ENCODE measurements around the gene ANKLE2. TPM values are rescaled to one million over a fixed set of nuclear protein-coding genes. Genes with fewer than 3 reads are reported as not detected.

The ANKLE2 gene
- total and polyA plus RNA-seq, 4 donors: 8.4 to 24.1 (median 15.4) TPM

DNA sequence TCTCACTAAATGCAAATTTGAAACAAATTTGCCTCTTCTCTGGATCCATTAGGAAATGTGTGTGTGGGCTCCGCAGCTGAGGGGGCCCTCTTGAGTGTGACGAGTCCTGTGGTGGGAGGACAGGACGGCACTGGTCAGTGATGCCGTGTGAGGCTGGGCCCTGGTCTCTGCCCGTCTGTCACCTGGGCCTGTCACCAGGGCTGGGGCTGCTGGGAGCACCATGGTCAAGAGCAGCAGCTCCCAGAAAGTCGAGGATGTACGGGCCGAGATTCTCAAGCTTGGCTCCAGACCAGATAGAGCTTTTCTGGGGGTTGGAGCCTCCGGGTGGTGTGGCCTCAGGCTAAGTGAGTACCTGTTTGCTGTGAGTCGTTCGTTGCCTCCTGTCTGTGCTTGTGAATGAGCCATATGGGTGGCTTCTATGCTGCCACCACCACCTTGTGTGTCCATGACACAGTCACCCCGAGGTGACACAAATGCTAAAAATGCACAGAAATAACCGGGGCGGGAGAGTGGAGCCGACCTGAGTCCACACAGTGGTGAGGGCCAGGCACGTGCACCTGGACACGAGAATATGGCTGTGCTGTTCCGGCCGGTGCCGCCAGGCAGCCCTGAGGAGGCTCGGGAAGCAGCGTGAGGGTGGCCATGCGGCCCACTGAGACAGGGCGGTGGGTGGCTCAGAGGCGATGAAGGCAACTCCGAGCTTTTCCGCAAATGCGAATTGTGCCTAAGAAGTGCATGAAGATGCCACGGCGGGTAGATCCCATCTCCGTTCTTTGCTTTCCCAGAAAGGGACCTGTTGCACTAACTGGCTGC is 42.3 kb downstream of the ANKLE2 start:
- no peak for TF ChIP-seq HNF4A (conservative IDR thresholded peaks at IDR 0.05)
- no peak for TF ChIP-seq EGR1 (IDR thresholded peaks at IDR 0.05; ENCODE audit: low read depth in 2 of 2)
- TF ChIP-seq, protein P1, sequence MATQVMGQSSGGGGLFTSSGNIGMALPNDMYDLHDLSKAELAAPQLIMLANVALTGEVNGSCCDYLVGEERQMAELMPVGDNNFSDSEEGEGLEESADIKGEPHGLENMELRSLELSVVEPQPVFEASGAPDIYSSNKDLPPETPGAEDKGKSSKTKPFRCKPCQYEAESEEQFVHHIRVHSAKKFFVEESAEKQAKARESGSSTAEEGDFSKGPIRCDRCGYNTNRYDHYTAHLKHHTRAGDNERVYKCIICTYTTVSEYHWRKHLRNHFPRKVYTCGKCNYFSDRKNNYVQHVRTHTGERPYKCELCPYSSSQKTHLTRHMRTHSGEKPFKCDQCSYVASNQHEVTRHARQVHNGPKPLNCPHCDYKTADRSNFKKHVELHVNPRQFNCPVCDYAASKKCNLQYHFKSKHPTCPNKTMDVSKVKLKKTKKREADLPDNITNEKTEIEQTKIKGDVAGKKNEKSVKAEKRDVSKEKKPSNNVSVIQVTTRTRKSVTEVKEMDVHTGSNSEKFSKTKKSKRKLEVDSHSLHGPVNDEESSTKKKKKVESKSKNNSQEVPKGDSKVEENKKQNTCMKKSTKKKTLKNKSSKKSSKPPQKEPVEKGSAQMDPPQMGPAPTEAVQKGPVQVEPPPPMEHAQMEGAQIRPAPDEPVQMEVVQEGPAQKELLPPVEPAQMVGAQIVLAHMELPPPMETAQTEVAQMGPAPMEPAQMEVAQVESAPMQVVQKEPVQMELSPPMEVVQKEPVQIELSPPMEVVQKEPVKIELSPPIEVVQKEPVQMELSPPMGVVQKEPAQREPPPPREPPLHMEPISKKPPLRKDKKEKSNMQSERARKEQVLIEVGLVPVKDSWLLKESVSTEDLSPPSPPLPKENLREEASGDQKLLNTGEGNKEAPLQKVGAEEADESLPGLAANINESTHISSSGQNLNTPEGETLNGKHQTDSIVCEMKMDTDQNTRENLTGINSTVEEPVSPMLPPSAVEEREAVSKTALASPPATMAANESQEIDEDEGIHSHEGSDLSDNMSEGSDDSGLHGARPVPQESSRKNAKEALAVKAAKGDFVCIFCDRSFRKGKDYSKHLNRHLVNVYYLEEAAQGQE (IDR thresholded peaks at IDR 0.05): no peak
- TF ChIP-seq YY1 (IDR thresholded peaks at IDR 0.05): no peak
- no peak for TF ChIP-seq HNF4G (IDR thresholded peaks at IDR 0.05)
- no peak for TF ChIP-seq FOXA2 (IDR thresholded peaks at IDR 0.05)
- TF ChIP-seq, protein P2, sequence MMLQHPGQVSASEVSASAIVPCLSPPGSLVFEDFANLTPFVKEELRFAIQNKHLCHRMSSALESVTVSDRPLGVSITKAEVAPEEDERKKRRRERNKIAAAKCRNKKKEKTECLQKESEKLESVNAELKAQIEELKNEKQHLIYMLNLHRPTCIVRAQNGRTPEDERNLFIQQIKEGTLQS (IDR thresholded peaks at IDR 0.05): no peak
- TF ChIP-seq NR2F2 (IDR thresholded peaks at IDR 0.05): no peak
- TF ChIP-seq FOXA1 (IDR thresholded peaks at IDR 0.05): no peak
- TF ChIP-seq TAF1 (conservative IDR thresholded peaks at IDR 0.05): no peak
- TF ChIP-seq, protein P3, sequence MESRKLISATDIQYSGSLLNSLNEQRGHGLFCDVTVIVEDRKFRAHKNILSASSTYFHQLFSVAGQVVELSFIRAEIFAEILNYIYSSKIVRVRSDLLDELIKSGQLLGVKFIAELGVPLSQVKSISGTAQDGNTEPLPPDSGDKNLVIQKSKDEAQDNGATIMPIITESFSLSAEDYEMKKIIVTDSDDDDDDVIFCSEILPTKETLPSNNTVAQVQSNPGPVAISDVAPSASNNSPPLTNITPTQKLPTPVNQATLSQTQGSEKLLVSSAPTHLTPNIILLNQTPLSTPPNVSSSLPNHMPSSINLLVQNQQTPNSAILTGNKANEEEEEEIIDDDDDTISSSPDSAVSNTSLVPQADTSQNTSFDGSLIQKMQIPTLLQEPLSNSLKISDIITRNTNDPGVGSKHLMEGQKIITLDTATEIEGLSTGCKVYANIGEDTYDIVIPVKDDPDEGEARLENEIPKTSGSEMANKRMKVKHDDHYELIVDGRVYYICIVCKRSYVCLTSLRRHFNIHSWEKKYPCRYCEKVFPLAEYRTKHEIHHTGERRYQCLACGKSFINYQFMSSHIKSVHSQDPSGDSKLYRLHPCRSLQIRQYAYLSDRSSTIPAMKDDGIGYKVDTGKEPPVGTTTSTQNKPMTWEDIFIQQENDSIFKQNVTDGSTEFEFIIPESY (IDR thresholded peaks at IDR 0.05): no peak
- no peak for TF ChIP-seq GABPA (IDR thresholded peaks at IDR 0.05 in 1 of 2, conservative IDR thresholded peaks at IDR 0.05 in 1 of 2)
- TF ChIP-seq RAD21 (IDR thresholded peaks at IDR 0.05): no peak
- TF ChIP-seq, protein P4, sequence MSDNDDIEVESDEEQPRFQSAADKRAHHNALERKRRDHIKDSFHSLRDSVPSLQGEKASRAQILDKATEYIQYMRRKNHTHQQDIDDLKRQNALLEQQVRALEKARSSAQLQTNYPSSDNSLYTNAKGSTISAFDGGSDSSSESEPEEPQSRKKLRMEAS (IDR thresholded peaks at IDR 0.05): no peak
- TF ChIP-seq SP1 (IDR thresholded peaks at IDR 0.05): no peak
- TF ChIP-seq JUND (IDR thresholded peaks at IDR 0.05): no peak
- no peak for TF ChIP-seq RXRA (IDR thresholded peaks at IDR 0.05)
- TF ChIP-seq, protein P5, sequence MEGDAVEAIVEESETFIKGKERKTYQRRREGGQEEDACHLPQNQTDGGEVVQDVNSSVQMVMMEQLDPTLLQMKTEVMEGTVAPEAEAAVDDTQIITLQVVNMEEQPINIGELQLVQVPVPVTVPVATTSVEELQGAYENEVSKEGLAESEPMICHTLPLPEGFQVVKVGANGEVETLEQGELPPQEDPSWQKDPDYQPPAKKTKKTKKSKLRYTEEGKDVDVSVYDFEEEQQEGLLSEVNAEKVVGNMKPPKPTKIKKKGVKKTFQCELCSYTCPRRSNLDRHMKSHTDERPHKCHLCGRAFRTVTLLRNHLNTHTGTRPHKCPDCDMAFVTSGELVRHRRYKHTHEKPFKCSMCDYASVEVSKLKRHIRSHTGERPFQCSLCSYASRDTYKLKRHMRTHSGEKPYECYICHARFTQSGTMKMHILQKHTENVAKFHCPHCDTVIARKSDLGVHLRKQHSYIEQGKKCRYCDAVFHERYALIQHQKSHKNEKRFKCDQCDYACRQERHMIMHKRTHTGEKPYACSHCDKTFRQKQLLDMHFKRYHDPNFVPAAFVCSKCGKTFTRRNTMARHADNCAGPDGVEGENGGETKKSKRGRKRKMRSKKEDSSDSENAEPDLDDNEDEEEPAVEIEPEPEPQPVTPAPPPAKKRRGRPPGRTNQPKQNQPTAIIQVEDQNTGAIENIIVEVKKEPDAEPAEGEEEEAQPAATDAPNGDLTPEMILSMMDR (IDR thresholded peaks at IDR 0.05; ENCODE audit: low read depth, low read length, missing input control): no peak
- DNase-seq (ENCODE audit: low spot score): no peak
- WGBS: 97% methylated on average over 31 of the region's 31 CpGs
- no peak overlapping the region for H3K9ac ChIP-seq (ENCODE audit: low read depth in 1 of 2, low read length in 2 of 2)
- H3K4me1 ChIP-seq (ENCODE audit: control insufficient read depth in 4 of 4, insufficient read depth in 4 of 4, low read length in 3 of 4): peaks cover 0 to 3% (median 1%) of the 10 kb centered on the region in 4 donors
- peaks cover 24 to 65% (median 27%) of the 10 kb centered on the region in 4 donors for H3K36me3 ChIP-seq (ENCODE audit: control insufficient read depth in 4 of 4, insufficient read depth in 3 of 4, low read depth in 1 of 4, low read length in 3 of 4)
- no peaks in the 10 kb centered on the region for H3K9me3 ChIP-seq (ENCODE audit: control insufficient read depth in 4 of 4, low read length in 3 of 4)
- H3K27me3 ChIP-seq (ENCODE audit: control insufficient read depth in 4 of 4, insufficient read depth in 4 of 4, low read length in 3 of 4): no peaks in the 10 kb centered on the region
- H3K27ac ChIP-seq (ENCODE audit: low read depth in 1 of 2, low read length in 2 of 2): no peak overlapping the region
- no peak overlapping the region for H3K4me3 ChIP-seq (ENCODE audit: low read depth in 1 of 3, low read length in 3 of 3)
